HFFc6 (cell line): Measurements from ENCODE around the gene PXMP4. TPM values are rescaled to one million over a fixed set of nuclear protein-coding genes. Genes with fewer than 3 reads are reported as not detected.
A peak's percentile ranks its signal among the peaks of the same experiment; 100 is the strongest.

Source experiments
- DNase-seq: peaks from one replicate; pipeline ENCODE4 v3.0.0-alpha.2; 2018
- H3K27ac Mint-ChIP-seq: 2 replicates; pipeline ENCODE4 v1.8.0; 2020; ENCODE audit warnings: mild to moderate bottlenecking, mixed read lengths
- H3K27me3 Mint-ChIP-seq: 2 replicates; pipeline ENCODE4 v1.8.0; 2021; ENCODE audit warnings: mild to moderate bottlenecking, moderate library complexity, mixed read lengths; ENCODE audit not compliant: insufficient read depth
- H3K36me3 Mint-ChIP-seq: 2 replicates; pipeline ENCODE4 v1.8.0; 2021; ENCODE audit warnings: low read depth, mixed read lengths
- H3K4me1 Mint-ChIP-seq: 2 replicates; pipeline ENCODE4 v1.8.0; 2020; ENCODE audit warnings: low read depth, mixed read lengths
- H3K4me3 Mint-ChIP-seq: 2 replicates; pipeline ENCODE4 v1.8.0; 2020; ENCODE audit warnings: mild to moderate bottlenecking, moderate library complexity, mixed read lengths
- H3K9me3 Mint-ChIP-seq: 2 replicates; pipeline ENCODE4 v1.8.0; 2020; ENCODE audit warnings: mild to moderate bottlenecking, mixed read lengths
- CTCF ChIP-seq: fragments of 200-600 bp; sonication (generic); IDR thresholded peaks from 2 replicates; pipeline ENCODE4 v1.5.0; 2021; ENCODE audit warnings: antibody characterized with exemption, mild to moderate bottlenecking
- total RNA-seq, 6 experiments: library from RNA; stranded (reverse); fragmentation: NEBNext Ultra II Directional; extraction: Animal tissue kit (Norgen Biotek cat#: 25700); gene quantifications; 2 replicates in 1 of 6; 3 replicates in 5 of 6; pipeline ENCODE4 v1.2.3, GENCODE V29; 2021

Gene PXMP4
- total RNA-seq, 6 experiments from 2014 or later: 8.3 to 14.4 (median 11.4) TPM

GRCh38 chr20:33731693-33732165 is 11.6 kb upstream of the PXMP4 start, which contains the start of gene ZNF341:
Gene ZNF341, plus strand, starts transcription at chr20:33731996. Its CDS starts 26 bp downstream, at chr20:33732022.
- peaks cover 14% of the 10 kb centered on the region for H3K36me3 Mint-ChIP-seq
- H3K4me3 Mint-ChIP-seq: peak within 1 kb of the TSS; percentile 91
- peak; percentile 93 for TF ChIP-seq CTCF
- peaks cover 4% of the 10 kb centered on the region; the same call in 1 of the 2 replicates for H3K27me3 Mint-ChIP-seq
- DNase-seq: peak; percentile 79
- peaks cover 26% of the 10 kb centered on the region for H3K4me1 Mint-ChIP-seq
- H3K27ac Mint-ChIP-seq: peak within 1 kb of the TSS; percentile 97
- peaks cover 9% of the 10 kb centered on the region for H3K9me3 Mint-ChIP-seq

- no peak for DNase-seq
- H3K4me1 Mint-ChIP-seq: peaks cover 26% of the 10 kb centered on the region
- H3K4me3 Mint-ChIP-seq: peak overlapping the region; percentile 90
- H3K9me3 Mint-ChIP-seq: peaks cover 3% of the 10 kb centered on the region
- no peak for TF ChIP-seq CTCF
- peak overlapping the region; percentile 97 for H3K27ac Mint-ChIP-seq
- peaks cover 8% of the 10 kb centered on the region for H3K36me3 Mint-ChIP-seq
- H3K27me3 Mint-ChIP-seq: peaks cover 4% of the 10 kb centered on the region; the same call in 1 of the 2 replicates
Observed at GRCh38 chr20:33730946-33731692, 11.0 kb upstream of the PXMP4 start.

GRCh38 chr20:33729101-33729500 is 9.0 kb upstream of the PXMP4 start:
- no peak for TF ChIP-seq CTCF
- Mint-ChIP-seq H3K27me3 (peaks cover 4% of the 10 kb centered on the region; the same call in 1 of the 2 replicates), H3K27ac (no peak overlapping the region), H3K4me3 (no peak overlapping the region), H3K36me3 (no peaks in the 10 kb centered on the region), H3K4me1 (peaks cover 21% of the 10 kb centered on the region), H3K9me3 (no peaks in the 10 kb centered on the region)
- no peak for DNase-seq

GRCh38 chr20:33728463-33728862 is 8.4 kb upstream of the PXMP4 start:
- Mint-ChIP-seq H3K4me3 (no peak overlapping the region), H3K4me1 (peaks cover 14% of the 10 kb centered on the region), H3K27me3 (peaks cover 4% of the 10 kb centered on the region; the same call in 1 of the 2 replicates), H3K9me3 (no peaks in the 10 kb centered on the region), H3K27ac (no peak overlapping the region), H3K36me3 (no peaks in the 10 kb centered on the region)
- DNase-seq: no peak
- no peak for TF ChIP-seq CTCF

- no peaks in the 10 kb centered on the region for H3K36me3 Mint-ChIP-seq
- peaks cover 10% of the 10 kb centered on the region for H3K4me1 Mint-ChIP-seq
- no peaks in the 10 kb centered on the region for H3K9me3 Mint-ChIP-seq
- H3K4me3 Mint-ChIP-seq: no peak overlapping the region
- H3K27me3 Mint-ChIP-seq: peaks cover 4% of the 10 kb centered on the region; the same call in 1 of the 2 replicates
- TF ChIP-seq CTCF: no peak
- no peak for DNase-seq
- H3K27ac Mint-ChIP-seq: no peak overlapping the region
Observed at GRCh38 chr20:33727806-33728205, 7.7 kb upstream of the PXMP4 start.
